ENCODE results near the gene INF2. TPM values are rescaled to one million over a fixed set of nuclear protein-coding genes. Genes with fewer than 3 reads are reported as not detected.

Gene INF2
- total RNA-seq, 4 donors from 2014 or later: 187 to 510 (median 205) TPM

DNA sequence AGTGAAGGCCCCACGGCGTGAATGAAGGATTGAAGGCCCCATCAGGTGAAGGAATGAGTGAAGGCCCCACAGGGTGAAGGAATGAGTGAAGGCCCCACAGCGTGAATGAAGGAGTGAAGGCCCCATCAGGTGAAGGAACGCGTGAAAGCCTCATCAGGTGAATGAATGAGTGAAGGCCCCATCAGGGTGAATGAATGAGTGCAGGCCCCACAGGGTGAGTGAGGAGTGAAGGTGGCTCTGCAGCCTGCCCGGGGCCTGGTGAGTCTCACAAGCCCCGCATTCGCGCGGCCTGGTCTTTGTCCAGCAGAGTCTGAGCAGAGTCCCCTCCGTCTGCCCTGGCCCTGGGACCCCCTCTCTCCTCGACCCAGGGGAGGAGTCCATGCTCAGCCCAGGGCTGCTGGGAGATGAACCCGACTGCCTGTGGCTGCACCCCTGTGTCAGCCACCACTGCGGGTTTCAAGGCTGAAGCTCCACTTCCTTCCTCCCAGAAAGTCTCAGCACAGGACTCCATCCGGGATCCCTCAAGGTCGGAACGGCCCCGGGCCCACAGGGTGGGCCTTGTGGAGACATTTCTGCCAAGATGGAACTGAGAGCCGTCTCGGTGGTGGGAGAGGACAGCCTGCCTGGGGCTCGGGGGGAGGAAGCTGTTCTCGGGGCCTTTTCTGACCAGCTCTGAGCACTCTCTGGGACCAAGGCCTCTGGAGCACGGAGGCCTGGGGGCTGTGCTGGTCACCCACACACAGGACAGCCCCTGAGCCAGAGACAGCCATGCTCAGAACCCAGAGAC, 47.5 kb upstream of the INF2 start:
- Histone ChIP-seq H3K4me3 (no peak overlapping the region), H3K27ac (no peak overlapping the region), H3K36me3 (no peaks in the 10 kb centered on the region), H3K4me1 (peaks cover 0 to 3% (median 0%) of the 10 kb centered on the region in 4 donors), H3K27me3 (peaks cover 33% of the 10 kb centered on the region), H3K9me3 (no peaks in the 10 kb centered on the region)
- intact Hi-C loops (cut with DNase I; ENCODE audit: low total_unique reads) (loop anchor here (5.0 kb wide), 1 partner anchor 505 kb away; the partner anchor contains the start of gene KIF26A), in situ Hi-C loops (cut with MboI; ENCODE audit: low pct_ligation_motif_present in 1 of 4, low pct_unique_long_range_greater_than_20kb in 1 of 4, low sequenced_read_pairs in 3 of 4) (loop anchor here in 1 of 4 donors (10.0 kb wide), 1 partner anchor 73 kb away; no protein-coding TSS in a partner anchor)
- DNase-seq: no peak
- TF ChIP-seq POLR2AphosphoS5 (IDR thresholded peaks at IDR 0.05): no peak
- TF ChIP-seq EP300 (IDR thresholded peaks at IDR 0.05; ENCODE audit: low read depth): no peak
- TF ChIP-seq, protein P1, sequence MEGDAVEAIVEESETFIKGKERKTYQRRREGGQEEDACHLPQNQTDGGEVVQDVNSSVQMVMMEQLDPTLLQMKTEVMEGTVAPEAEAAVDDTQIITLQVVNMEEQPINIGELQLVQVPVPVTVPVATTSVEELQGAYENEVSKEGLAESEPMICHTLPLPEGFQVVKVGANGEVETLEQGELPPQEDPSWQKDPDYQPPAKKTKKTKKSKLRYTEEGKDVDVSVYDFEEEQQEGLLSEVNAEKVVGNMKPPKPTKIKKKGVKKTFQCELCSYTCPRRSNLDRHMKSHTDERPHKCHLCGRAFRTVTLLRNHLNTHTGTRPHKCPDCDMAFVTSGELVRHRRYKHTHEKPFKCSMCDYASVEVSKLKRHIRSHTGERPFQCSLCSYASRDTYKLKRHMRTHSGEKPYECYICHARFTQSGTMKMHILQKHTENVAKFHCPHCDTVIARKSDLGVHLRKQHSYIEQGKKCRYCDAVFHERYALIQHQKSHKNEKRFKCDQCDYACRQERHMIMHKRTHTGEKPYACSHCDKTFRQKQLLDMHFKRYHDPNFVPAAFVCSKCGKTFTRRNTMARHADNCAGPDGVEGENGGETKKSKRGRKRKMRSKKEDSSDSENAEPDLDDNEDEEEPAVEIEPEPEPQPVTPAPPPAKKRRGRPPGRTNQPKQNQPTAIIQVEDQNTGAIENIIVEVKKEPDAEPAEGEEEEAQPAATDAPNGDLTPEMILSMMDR (IDR thresholded peaks at IDR 0.05): no peak
- TF ChIP-seq POLR2A (IDR thresholded peaks at IDR 0.05): no peak
- 74 to 100% methylated on average over 2 to 23 of the region's 23 CpGs for WGBS, 2 donors (ENCODE audit: low coverage in 1 of 2)

DNA sequence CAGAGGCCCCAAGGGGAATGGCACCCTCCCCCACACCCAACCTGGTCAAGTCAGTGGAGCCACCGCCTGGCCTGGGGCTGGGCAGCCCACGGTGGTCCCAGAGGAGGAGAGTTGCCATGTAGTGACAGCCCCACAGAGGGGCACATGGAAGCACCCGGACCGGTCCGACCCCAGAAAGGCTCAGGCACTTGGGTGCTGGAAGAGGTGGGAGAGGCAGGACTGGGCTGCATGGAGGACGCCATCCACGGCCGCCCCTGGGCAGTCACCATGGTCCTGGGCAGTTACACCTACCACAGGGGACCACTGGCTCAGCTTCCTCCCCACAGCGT, 46.9 kb upstream of the INF2 start:
- Histone ChIP-seq H3K27me3 (peaks cover 30% of the 10 kb centered on the region), H3K4me3 (no peak overlapping the region), H3K9me3 (no peaks in the 10 kb centered on the region), H3K4me1 (peaks cover 0 to 3% (median 0%) of the 10 kb centered on the region in 4 donors), H3K27ac (no peak overlapping the region), H3K36me3 (no peaks in the 10 kb centered on the region)
- no peak for DNase-seq
- 88% methylated on average over 5 of the region's 9 CpGs; no CpG with 5 or more reads in 1 of the 2 donors for WGBS, 2 donors (ENCODE audit: low coverage in 1 of 2)
- intact Hi-C loops (cut with DNase I; ENCODE audit: low total_unique reads) (loop anchor here (5.0 kb wide), 1 partner anchor 505 kb away; the partner anchor contains the start of gene KIF26A), in situ Hi-C loops (cut with MboI; ENCODE audit: low pct_ligation_motif_present in 1 of 4, low pct_unique_long_range_greater_than_20kb in 1 of 4, low sequenced_read_pairs in 3 of 4) (loop anchor here in 1 of 4 donors (10.0 kb wide), 1 partner anchor 72 kb away; no protein-coding TSS in a partner anchor)
- TF ChIP-seq EP300 (IDR thresholded peaks at IDR 0.05; ENCODE audit: low read depth): no peak
- TF ChIP-seq, protein P1 (IDR thresholded peaks at IDR 0.05): no peak
- TF ChIP-seq POLR2AphosphoS5 (IDR thresholded peaks at IDR 0.05): no peak
- no peak for TF ChIP-seq POLR2A (IDR thresholded peaks at IDR 0.05)

GRCh38 chr14:104643306-104643705, 46.1 kb upstream of the INF2 start:
- Histone ChIP-seq H3K36me3 (no peaks in the 10 kb centered on the region), H3K9me3 (no peaks in the 10 kb centered on the region), H3K4me1 (peaks cover 0 to 3% (median 0%) of the 10 kb centered on the region in 4 donors), H3K27me3 (peaks cover 22% of the 10 kb centered on the region), H3K4me3 (no peak overlapping the region), H3K27ac (no peak overlapping the region)
- DNase-seq: no peak
- WGBS, 2 donors (ENCODE audit: low coverage in 1 of 2): 46% methylated on average over 8 of the region's 8 CpGs; no CpG with 5 or more reads in 1 of the 2 donors
- no peak for TF ChIP-seq EP300 (IDR thresholded peaks at IDR 0.05; ENCODE audit: low read depth)
- TF ChIP-seq, protein P1 (IDR thresholded peaks at IDR 0.05): no peak
- intact Hi-C loops (cut with DNase I; ENCODE audit: low total_unique reads): loop anchor here (5.0 kb wide), 1 partner anchor 506 kb away; the partner anchor contains the start of gene KIF26A
- in situ Hi-C loops (cut with MboI; ENCODE audit: low pct_ligation_motif_present in 1 of 4, low pct_unique_long_range_greater_than_20kb in 1 of 4, low sequenced_read_pairs in 3 of 4): loop anchor here in 1 of 4 donors (10.0 kb wide), 1 partner anchor 71 kb away; no protein-coding TSS in a partner anchor

DNA sequence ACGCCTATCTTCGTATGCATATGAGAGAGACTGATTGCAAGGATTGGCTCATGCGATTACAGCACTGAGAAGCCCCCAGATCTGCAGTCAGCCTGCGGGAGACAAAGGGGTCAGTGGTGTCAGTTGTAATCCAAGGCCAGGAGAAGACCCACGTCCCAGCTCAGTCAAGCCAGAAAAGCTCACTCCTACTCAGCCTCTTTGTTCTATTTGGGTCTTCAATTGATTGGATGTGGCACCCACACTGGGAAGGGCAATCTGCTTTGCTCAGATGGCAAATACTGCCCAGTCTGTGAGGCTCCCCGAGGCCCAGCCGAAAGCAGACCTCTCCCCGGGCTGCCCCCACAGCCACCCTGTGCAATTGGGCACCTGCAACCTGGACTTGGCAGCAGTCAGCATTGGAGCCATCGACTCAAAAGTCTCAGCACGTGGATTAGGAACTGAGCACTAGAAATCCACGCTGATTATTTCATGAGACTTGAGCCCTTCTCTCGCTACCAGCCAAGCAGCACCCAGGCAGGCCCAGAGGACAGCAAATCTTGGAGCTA, 45.3 kb upstream of the INF2 start:
- Histone ChIP-seq H3K27ac (no peak overlapping the region), H3K4me1 (peaks cover 0 to 3% (median 0%) of the 10 kb centered on the region in 4 donors), H3K4me3 (no peak overlapping the region), H3K9me3 (no peaks in the 10 kb centered on the region), H3K36me3 (no peaks in the 10 kb centered on the region), H3K27me3 (peaks cover 13% of the 10 kb centered on the region)
- 60 to 91% methylated on average over 1 to 12 of the region's 12 CpGs for WGBS, 2 donors (ENCODE audit: low coverage in 1 of 2)
- no peak for DNase-seq
- TF ChIP-seq EP300 (IDR thresholded peaks at IDR 0.05; ENCODE audit: low read depth): no peak
- no peak for TF ChIP-seq POLR2AphosphoS5 (IDR thresholded peaks at IDR 0.05)
- no peak for TF ChIP-seq POLR2A (IDR thresholded peaks at IDR 0.05)
- TF ChIP-seq, protein P1 (IDR thresholded peaks at IDR 0.05): no peak
- intact Hi-C loops (cut with DNase I; ENCODE audit: low total_unique reads): loop anchor here (5.0 kb wide), 1 partner anchor 507 kb away; the partner anchor contains the start of gene KIF26A
- in situ Hi-C loops (cut with MboI; ENCODE audit: low pct_ligation_motif_present in 1 of 4, low pct_unique_long_range_greater_than_20kb in 1 of 4, low sequenced_read_pairs in 3 of 4): loop anchor here in 1 of 4 donors (10.0 kb wide), 1 partner anchor 71 kb away; no protein-coding TSS in a partner anchor

Measured in transverse colon (tissue), 4 donors.